Fibroblast of lung (primary cell): ENCODE results near the gene CST4. TPM values are rescaled to one million over a fixed set of nuclear protein-coding genes. Genes with fewer than 3 reads are reported as not detected.

Experiments
- DNase-seq, 2 donors: peaks; one replicate each; pipeline versions ENCODE4 v3.0.0 to v3.0.0-alpha.2; 2010; ENCODE audit warnings: low read depth in 2 of 2
- H2AFZ ChIP-seq: 2 replicates; pipeline ENCODE4 v1.5.1; 2012; ENCODE audit warnings: low read length, control low read depth, inconsistent platforms
- H3K27ac ChIP-seq: 2 replicates; pipeline ENCODE4 v1.5.1; 2011; ENCODE audit warnings: low read length, control low read depth; ENCODE audit not compliant: insufficient read depth
- H3K27me3 ChIP-seq: 2 replicates; pipeline ENCODE4 v1.5.1; 2011; ENCODE audit warnings: mild to moderate bottlenecking, low read length; ENCODE audit not compliant: control insufficient read depth, insufficient read depth
- H3K36me3 ChIP-seq: 2 replicates; pipeline ENCODE4 v1.5.1; 2011; ENCODE audit warnings: low read length; ENCODE audit not compliant: control insufficient read depth, insufficient read depth
- H3K4me1 ChIP-seq: 2 replicates; pipeline ENCODE4 v1.5.1; 2011; ENCODE audit warnings: low read length; ENCODE audit not compliant: control insufficient read depth, insufficient read depth; ENCODE audit errors: extremely low read depth
- H3K4me2 ChIP-seq: 2 replicates; pipeline ENCODE4 v1.5.1; 2011; ENCODE audit warnings: low read length, control low read depth; ENCODE audit not compliant: insufficient read depth; ENCODE audit errors: extremely low read depth
- H3K4me3 ChIP-seq, 4 experiments: fragments of 200-600 bp in 1 of 4; sonication (generic) in 1 of 4; replicated peaks in 1 of 4; 2 replicates each; pipeline ENCODE4 v1.5.1; 2011 to 2016; ENCODE audit warnings: low read length in 4 of 4, low read depth in 3 of 4, mild to moderate bottlenecking in 3 of 4, control low read depth in 2 of 4, inconsistent platforms in 1 of 4, mixed read lengths in 1 of 4; ENCODE audit not compliant: insufficient read depth in 1 of 4; ENCODE audit errors: control extremely low read depth in 1 of 4
- H3K79me2 ChIP-seq: 2 replicates; pipeline ENCODE4 v1.5.1; 2012; ENCODE audit warnings: mild to moderate bottlenecking, low read length, inconsistent platforms; ENCODE audit not compliant: control insufficient read depth, insufficient read depth
- H3K9ac ChIP-seq: 2 replicates; pipeline ENCODE4 v1.5.1; 2011; ENCODE audit warnings: mild to moderate bottlenecking, low read length, control low read depth; ENCODE audit not compliant: insufficient read depth
- H3K9me3 ChIP-seq: 2 replicates; pipeline ENCODE4 v1.5.1; 2012; ENCODE audit warnings: low read depth, low read length; ENCODE audit not compliant: control insufficient read depth, insufficient read depth
- H4K20me1 ChIP-seq: 2 replicates; pipeline ENCODE4 v1.5.1; 2011; ENCODE audit warnings: low read length; ENCODE audit not compliant: control insufficient read depth, insufficient read depth; ENCODE audit errors: extremely low read depth
- EZH2 ChIP-seq: IDR thresholded peaks from 2 replicates; pipeline ENCODE4 v1.5.1; 2012; ENCODE audit warnings: low read length, control low read depth, mild to moderate bottlenecking; ENCODE audit errors: missing control alignments
- polyA plus RNA-seq, 2 donors: library from polyadenylated mRNA; depleted of rRNA in 1 of 2; stranded (reverse) in 1 of 2; unstranded in 1 of 2; fragments of >200 nt; gene quantifications; 2 replicates each; pipeline ENCODE4 v1.2.1, GENCODE V29; 2011 to 2012; ENCODE audit warnings: missing spikeins in 1 of 2
- total RNA-seq: library from RNA; depleted of rRNA; stranded (reverse); fragments of >200 nt; gene quantifications from 2 replicates; pipeline ENCODE4 v1.2.1, GENCODE V29; 2014
- TF ChIP-seq, protein P1 (sequence below), 2 donors: IDR thresholded peaks in 1 of 2; conservative IDR thresholded peaks in 1 of 2; 1 replicate in 1 of 2; 2 replicates in 1 of 2; pipeline ENCODE4 v1.5.1; 2011 to 2012; ENCODE audit warnings: low read length in 2 of 2, control low read depth in 1 of 2, inconsistent platforms in 1 of 2, low read depth in 1 of 2, mild to moderate bottlenecking in 1 of 2

CST4 gene
- total and polyA plus RNA-seq, 2 donors (not counting 1 experiment from before 2014, with no cell fraction given) = 0.16 to 0.17 TPM

DNA sequence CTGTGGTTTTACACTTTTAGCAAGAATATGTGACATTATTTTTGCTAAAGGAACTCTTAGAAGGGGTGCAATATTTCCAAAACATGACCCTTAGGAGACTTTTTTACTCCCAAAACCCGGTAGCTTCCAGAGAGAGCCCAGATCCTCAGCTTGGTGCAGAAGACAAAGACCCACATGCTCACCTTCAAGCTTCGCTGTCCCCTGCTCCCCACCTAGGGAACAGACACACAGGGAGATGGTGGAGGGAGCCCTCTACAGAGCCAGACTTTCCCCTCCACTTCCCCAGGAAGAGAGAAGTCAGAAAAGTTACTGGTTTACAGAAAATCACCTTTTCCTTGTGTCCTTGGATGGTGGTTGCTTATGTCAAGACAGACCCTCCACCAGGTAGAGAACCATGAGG lies 5.0 kb downstream of the CST4 start:
- H3K79me2 ChIP-seq = no peaks in the 10 kb centered on the region
- no peak overlapping the region for H3K27ac ChIP-seq

DNA sequence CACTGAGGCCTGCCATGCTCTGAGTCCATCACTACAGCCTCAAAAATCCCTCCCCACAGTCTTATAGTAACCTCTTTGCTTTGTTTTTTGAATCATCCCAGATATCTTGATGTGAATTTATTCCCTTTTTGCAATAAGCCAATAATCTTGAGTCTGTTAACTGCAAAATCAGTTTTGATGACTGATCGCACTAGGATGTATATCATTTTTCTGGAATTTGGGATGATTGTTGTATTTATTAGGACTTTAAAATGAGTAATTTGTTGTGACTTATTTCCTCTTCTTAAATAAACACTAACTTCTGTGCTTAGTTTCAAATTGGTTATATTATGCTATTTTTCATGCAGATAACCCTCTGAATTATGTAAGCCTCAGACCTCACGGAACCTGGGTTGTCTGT lies 5.6 kb downstream of the CST4 start:
- no peak for DNase-seq
- Histone ChIP-seq H3K4me2 (no peak overlapping the region), H3K27ac (no peak overlapping the region), H3K36me3 (no peaks in the 10 kb centered on the region), H3K27me3 (no peaks in the 10 kb centered on the region), H3K4me1 (no peaks in the 10 kb centered on the region), H3K79me2 (no peaks in the 10 kb centered on the region), H3K9me3 (no peaks in the 10 kb centered on the region), H2AFZ (no peak overlapping the region), H3K9ac (no peak overlapping the region), H3K4me3 (no peak overlapping the region), H4K20me1 (no peaks in the 10 kb centered on the region)
- TF ChIP-seq, protein P1, sequence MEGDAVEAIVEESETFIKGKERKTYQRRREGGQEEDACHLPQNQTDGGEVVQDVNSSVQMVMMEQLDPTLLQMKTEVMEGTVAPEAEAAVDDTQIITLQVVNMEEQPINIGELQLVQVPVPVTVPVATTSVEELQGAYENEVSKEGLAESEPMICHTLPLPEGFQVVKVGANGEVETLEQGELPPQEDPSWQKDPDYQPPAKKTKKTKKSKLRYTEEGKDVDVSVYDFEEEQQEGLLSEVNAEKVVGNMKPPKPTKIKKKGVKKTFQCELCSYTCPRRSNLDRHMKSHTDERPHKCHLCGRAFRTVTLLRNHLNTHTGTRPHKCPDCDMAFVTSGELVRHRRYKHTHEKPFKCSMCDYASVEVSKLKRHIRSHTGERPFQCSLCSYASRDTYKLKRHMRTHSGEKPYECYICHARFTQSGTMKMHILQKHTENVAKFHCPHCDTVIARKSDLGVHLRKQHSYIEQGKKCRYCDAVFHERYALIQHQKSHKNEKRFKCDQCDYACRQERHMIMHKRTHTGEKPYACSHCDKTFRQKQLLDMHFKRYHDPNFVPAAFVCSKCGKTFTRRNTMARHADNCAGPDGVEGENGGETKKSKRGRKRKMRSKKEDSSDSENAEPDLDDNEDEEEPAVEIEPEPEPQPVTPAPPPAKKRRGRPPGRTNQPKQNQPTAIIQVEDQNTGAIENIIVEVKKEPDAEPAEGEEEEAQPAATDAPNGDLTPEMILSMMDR (conservative IDR thresholded peaks at IDR 0.05 in 1 of 2, IDR thresholded peaks at IDR 0.05 in 1 of 2; ENCODE audit: low read depth in 1 of 2, low read length in 2 of 2) = no peak
- no peak for TF ChIP-seq EZH2

More for the DNA sequence above, 5.0 kb downstream of the CST4 start:
- Histone ChIP-seq H3K36me3 (no peaks in the 10 kb centered on the region), H3K9ac (no peak overlapping the region), H3K27me3 (no peaks in the 10 kb centered on the region), H3K4me3 (no peak overlapping the region), H3K9me3 (no peaks in the 10 kb centered on the region), H2AFZ (no peak overlapping the region), H3K4me2 (no peak overlapping the region), H4K20me1 (no peaks in the 10 kb centered on the region), H3K4me1 (no peaks in the 10 kb centered on the region)
- no peak for DNase-seq
- TF ChIP-seq EZH2 = no peak
- TF ChIP-seq, protein P1 (conservative IDR thresholded peaks at IDR 0.05 in 1 of 2, IDR thresholded peaks at IDR 0.05 in 1 of 2; ENCODE audit: low read depth in 1 of 2, low read length in 2 of 2) = no peak

DNA sequence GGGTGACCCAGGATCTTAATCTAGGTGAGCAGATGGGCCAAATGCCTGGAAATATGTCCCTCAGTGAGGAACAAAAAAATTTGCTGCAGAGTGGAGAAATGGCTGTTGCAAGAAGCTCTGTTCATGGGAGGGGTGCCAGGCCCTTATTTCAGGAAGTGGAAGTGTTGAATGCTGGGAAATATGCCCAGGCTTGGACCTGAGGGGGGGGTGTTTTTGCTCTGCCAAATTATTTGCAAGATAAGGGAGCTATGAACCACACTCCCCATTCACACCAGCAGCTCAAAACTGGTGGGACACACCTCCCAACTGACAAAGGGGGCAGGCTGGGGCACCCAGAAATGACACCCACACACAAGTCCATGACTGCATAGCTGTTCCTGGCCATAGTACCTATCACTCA lies 8.7 kb downstream of the CST4 start:
- Histone ChIP-seq H3K27ac (no peak overlapping the region), H3K27me3 (no peaks in the 10 kb centered on the region), H3K9ac (no peak overlapping the region), H2AFZ (no peak overlapping the region), H3K36me3 (no peaks in the 10 kb centered on the region), H4K20me1 (no peaks in the 10 kb centered on the region), H3K4me3 (no peak overlapping the region), H3K4me1 (no peaks in the 10 kb centered on the region), H3K79me2 (no peaks in the 10 kb centered on the region), H3K9me3 (no peaks in the 10 kb centered on the region), H3K4me2 (no peak overlapping the region)
- DNase-seq = no peak
- no peak for TF ChIP-seq EZH2
- TF ChIP-seq, protein P1 (conservative IDR thresholded peaks at IDR 0.05 in 1 of 2, IDR thresholded peaks at IDR 0.05 in 1 of 2; ENCODE audit: low read depth in 1 of 2, low read length in 2 of 2) = no peak
